HG03095 (cell line): ENCODE data around the gene SLC9A2.

Experiments used
- ATAC-seq: cut with Tn5 transposase; IDR thresholded peaks from one replicate; pipeline ENCODE4 v1.9.1; 2021; ENCODE audit warnings: moderate library complexity; ENCODE audit not compliant: unreplicated experiment

The SLC9A2 gene

GRCh38 chr2:102672107-102672776 lies 52.9 kb downstream of the SLC9A2 start:
- no peak for ATAC-seq

GRCh38 chr2:102674370-102674769 lies 55.0 kb downstream of the SLC9A2 start:
- no peak for ATAC-seq

- ATAC-seq = no peak
Measured at GRCh38 chr2:102674836-102675235, 55.5 kb downstream of the SLC9A2 start.

GRCh38 chr2:102677244-102678215 lies 58.2 kb downstream of the SLC9A2 start:
- ATAC-seq = no peak

- ATAC-seq = no peak
Measured at GRCh38 chr2:102678442-102678841, 59.1 kb downstream of the SLC9A2 start.

GRCh38 chr2:102686479-102687439 lies 67.4 kb downstream of the SLC9A2 start:
- no peak for ATAC-seq

- no peak for ATAC-seq
Measured at GRCh38 chr2:102690012-102690411, 70.7 kb downstream of the SLC9A2 start.

GRCh38 chr2:102696463-102696862 lies 77.1 kb downstream of the SLC9A2 start:
- ATAC-seq = no peak

GRCh38 chr2:102698369-102699111 lies 79.2 kb downstream of the SLC9A2 start:
- no peak for ATAC-seq

- ATAC-seq = no peak
Measured at GRCh38 chr2:102703305-102703704, 84.0 kb downstream of the SLC9A2 start.

- no peak for ATAC-seq
Measured at GRCh38 chr2:102703748-102704147, 84.4 kb downstream of the SLC9A2 start.

- no peak for ATAC-seq
Measured at GRCh38 chr2:102704531-102704930, 85.2 kb downstream of the SLC9A2 start.

- ATAC-seq = no peak
Measured at GRCh38 chr2:102707796-102708695, 88.7 kb downstream of the SLC9A2 start.

GRCh38 chr2:102708847-102709559 lies 89.7 kb downstream of the SLC9A2 start:
- ATAC-seq = no peak

- no peak for ATAC-seq
Measured at GRCh38 chr2:102717308-102718018, 98.1 kb downstream of the SLC9A2 start.

- no peak for ATAC-seq
Measured at GRCh38 chr2:102718387-102719316, 99.3 kb downstream of the SLC9A2 start.

- ATAC-seq = no peak
Measured at GRCh38 chr2:102724016-102724490, 104.7 kb downstream of the SLC9A2 start.
